HG03175 (cell line): Measurements from ENCODE around the gene NLRP10.

Experiments used
- ATAC-seq: cut with Tn5 transposase; IDR thresholded peaks from one replicate; pipeline ENCODE4 v1.9.1; 2021; ENCODE audit warnings: mild to moderate bottlenecking, moderate library complexity; ENCODE audit not compliant: unreplicated experiment

The NLRP10 gene

DNA sequence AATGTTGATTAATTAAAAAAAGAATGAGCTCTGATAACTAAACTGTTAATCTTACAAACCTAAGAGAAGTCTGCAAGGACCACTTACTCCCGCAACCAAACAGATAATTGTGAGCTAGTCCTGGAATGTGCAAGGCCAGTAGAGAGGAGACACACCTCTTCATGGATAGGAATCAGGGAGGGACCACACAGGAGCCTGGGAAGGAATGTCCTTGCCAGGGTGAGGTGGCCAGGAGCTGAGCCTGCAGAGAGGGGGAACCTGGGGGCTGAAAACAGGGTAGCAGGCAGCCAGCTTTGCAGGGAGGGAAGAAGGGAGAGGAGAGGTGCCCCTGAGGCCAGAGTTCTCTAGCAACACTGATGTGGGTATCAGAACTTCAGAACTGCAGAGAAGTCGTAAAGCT lies 9.4 kb upstream of the NLRP10 start:
- no peak for ATAC-seq

DNA sequence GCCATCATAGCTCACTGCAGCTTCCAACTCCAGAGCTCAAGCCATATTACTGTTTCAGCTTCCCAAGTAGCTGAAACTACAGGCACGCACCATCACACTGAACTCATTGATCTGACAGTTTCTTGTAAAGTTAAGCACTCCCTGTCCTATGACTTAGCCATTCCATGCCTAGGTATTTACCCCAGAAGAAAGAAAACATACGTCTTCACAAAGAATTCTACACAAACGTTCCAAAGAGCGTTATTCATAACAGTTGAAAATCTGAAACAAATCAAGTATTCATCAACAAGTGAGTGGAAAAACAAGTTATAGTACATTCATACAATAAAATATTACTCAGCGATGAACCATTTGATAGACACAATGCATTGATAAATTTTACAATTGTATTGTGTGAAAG lies 7.8 kb upstream of the NLRP10 start:
- ATAC-seq, result no peak

DNA sequence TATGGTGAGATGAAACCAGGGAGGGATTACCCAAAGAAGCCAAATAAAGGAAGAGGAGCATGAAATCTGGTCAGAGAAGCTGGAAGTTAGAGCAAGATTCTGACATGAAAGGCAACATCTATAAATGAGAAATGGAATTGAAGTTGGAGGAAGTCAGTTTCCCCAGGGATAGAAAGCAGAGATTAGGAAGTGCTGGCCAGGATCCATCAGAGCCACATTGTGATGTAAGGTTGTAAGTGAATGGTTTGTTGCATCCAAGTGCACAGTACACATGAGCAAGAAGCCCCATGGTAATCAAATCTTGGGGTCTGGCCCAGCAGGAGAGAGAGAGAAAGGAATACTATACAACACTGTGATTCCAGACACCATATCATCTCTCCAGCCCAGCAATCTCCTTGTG lies 6.6 kb upstream of the NLRP10 start:
- no peak for ATAC-seq

DNA sequence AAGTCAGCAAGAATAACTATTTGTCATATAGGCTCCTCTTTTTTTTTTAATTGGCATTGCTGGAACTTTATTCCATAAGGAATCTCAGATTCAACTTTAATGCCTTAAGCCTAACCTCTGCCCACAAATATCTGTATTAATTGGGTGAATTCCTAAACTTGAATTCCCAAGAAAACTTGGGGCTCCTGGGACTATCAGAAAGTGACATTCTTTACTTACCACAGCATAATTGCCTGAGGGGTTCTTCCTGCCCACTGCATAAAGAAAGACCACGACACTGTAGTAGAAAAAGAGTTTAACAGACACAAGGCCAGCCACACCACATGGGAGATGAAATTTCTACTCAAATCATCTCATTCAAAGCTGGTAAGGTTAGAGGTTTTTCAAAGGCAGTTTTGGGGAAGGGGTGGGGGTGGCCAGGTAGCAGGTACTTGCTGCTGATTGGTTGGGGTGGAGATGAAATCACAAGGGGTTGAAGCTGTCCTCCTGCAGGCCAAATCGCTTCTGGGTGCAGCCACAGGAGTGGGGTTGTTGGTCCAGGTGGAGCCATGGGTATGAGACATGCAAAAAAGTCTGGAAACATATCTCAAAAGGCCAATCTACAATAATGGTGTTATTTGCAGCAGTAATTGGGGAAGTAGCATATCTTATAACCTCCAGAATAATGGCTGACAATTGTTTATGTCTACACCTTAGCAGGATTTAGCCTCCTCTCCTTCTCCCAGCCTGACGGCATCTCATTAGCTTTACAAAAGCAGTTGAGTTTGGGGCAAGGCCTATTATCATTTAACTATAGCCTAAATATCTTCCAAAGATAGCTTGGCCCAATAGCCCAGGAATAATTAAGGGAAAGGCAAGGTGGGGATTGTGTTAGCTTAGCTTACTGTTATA lies 4.8 kb upstream of the NLRP10 start:
- ATAC-seq, result no peak

DNA sequence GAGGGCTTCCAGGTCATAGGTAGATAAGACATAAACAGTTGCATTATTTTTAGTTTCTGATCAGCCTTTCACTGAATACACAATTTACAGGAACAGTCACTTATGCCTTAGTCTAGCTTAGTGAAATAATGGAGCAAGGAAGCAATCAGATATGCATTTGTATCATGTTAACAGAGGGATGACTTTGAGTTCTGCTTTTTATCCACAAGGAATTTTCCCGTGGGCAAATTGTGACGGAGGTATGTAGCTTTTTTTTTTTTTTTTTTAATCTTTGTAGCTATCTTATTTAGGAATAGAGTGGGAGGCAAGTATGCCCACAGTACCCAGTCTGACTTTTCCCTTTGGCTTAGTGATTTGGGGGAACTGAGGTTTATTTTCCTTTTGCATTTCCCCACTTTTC lies 3.4 kb upstream of the NLRP10 start:
- no peak for ATAC-seq

DNA sequence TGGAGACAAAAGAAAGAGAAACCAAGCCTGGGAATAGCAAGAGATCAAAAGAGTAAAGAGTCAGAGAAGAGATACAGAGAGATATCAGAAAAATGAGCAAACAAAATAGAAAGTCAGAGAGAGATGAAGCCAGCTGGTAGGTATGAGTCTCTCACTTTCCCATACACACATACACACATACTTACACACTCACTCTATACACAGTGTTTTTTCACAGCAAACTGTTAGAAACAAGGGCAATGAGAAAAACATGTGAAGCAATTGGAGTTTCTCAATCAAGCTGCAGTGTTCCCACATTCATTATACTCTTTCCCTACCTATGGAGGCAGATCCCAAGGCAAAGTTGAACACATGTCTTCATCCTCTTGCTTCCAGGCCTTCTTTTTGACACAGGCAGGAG lies 2.6 kb upstream of the NLRP10 start:
- ATAC-seq, result no peak

DNA sequence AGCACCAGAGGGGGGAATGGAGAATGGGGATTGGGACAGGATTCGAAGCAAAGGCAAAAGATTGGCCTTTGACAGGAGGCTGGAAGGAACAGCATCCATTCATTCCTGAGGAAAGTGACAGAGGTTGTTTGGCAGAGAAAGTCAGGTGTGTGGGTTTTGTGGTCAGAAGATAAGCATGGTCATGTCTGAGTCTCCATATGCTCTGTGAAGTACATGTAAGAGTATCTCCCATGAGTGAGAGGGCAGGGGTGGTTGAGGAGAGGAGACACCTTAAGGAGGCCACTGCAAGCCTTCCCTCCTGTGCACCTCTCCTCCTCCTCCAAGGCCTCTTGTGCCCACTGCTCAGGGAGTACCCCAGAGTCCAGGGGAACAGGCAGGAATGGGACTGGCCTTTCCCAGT lies 1.9 kb upstream of the NLRP10 start:
- ATAC-seq, result no peak

DNA sequence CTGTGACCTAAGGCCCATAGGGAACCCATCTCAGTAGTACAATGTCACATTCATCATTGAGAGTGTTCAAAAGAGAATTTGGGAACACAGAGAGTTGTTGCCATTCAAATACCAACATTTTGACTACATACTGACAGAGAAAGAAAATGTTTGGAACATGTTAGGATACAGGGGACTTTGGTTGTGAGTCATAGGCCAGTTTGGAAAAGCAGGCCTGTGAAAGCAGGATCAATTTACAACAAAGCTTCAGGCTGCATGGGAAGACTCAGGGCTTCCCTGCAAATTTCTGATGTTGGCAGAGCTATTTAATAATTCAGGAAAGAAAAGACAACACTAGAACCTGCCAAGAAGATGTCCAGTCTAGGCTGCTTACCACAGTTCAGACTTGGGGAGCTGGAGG lies 374 bp downstream of the NLRP10 start:
- no peak for ATAC-seq

DNA sequence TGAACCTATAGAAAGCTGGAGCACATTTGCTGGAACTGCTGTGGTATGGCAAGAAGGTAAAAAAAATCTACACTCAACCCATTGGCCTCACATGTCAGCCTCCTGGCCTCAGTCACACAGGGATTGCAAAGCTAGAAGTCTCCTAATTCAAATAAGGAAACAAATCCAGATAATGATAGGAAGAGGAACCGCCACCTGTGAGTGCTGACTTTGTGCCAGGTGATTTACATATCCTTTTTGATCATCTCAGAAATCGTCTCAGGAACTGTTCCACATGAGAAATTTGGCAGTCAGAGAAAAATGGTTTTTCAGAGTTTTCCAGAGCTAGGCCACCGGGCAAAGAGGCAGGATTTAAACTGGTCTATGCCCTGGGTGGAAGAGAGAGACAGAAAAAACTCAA lies 986 bp downstream of the NLRP10 start:
- ATAC-seq, result no peak

DNA sequence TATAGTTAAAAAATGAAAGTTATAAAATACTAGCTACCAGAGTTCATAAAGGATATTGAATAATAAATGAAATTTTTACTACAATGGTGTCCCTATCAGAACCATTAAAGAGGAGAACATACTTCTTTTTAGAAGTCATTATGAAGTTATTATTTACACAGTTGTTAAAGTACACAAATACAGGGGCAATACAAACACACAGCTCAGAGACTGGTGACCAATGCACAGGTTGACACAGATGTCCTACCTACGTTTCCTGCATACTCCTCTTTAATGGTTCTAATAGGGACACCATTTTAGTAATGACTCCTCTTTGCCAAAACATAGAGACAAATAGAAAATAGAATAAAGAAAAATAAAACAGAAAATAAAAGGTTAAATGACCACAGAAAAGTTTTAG lies 10.1 kb downstream of the NLRP10 start:
- ATAC-seq, result no peak

DNA sequence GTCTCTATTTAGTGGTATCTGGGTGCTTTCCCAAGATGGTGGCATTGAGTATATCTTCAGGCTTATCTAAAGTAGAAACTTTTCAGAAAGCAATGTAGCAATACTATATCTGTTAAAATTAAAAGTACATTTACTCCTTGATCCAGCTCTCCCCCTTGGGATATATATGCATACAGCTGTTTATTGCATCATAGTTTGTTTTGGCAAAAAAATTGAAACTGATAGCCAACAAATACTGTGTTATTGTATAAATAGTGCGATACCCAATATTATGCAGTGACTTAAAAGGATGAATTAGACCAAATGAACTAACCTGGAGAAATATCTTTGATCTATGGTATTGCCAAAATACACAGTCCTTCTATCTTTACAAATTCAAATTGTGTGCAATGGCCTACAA lies 15.3 kb downstream of the NLRP10 start:
- no peak for ATAC-seq

DNA sequence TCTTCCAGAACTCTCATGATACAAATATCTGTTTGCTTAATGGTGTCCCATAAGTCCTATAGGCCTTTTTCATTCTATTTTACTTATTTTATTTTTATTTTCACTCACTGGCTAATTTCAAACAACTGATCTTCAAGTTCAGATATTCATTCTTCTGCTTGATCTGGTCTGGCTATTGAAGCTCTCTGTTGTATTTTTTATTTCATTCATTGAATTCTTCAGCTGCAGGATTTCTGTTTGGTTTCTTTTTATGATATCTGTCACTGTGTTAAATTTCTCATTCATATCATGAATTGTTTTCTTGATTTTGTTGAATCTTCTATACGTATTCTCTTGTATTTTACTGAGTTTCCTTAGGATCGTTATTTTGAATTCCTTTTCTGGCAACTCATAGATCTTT lies 21.1 kb downstream of the NLRP10 start:
- ATAC-seq, result no peak

DNA sequence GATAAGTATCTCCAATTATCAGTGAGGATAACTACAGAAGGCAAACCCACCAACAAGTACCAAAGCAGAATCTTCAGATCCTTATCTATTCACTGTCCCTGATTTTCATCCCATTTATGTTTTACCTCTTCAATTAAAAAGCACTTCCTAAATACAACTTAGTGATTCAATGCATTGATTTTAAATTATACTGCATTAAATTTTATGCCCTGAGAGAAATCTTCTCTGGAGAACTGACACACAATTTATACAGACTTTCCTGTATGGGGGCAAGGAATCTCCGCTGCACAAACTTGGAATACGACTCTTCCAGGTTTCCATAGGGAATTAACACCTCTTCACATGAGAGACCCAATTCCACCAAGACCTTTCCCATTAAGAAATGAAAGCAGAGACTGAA lies 23.6 kb downstream of the NLRP10 start, which contains the start of gene OR10A3:
OR10A3 (minus strand) TSS at position 101 of the 400 bp plus-strand sequence. CDS start 2,188 bp downstream, outside the sequence.
- no peak for ATAC-seq

DNA sequence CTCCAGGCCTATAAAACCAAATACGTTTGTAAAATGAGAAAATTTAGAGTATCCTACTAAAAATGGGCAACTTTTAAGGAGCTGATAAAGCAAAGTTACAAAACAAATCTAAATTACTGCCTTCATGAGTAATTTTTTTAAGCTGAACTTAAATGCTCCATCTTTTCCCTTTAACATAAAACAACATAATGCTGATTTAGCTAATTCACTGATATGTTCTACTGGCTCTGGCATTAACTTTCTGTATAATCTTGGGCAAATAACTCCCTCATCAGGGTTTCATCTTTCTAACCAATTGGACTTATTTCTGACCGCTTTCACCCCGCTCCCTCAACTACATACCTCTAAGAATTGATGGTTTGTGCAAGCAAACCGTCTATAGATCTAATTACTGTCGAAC lies 24.1 kb downstream of the NLRP10 start:
- ATAC-seq, result no peak

DNA sequence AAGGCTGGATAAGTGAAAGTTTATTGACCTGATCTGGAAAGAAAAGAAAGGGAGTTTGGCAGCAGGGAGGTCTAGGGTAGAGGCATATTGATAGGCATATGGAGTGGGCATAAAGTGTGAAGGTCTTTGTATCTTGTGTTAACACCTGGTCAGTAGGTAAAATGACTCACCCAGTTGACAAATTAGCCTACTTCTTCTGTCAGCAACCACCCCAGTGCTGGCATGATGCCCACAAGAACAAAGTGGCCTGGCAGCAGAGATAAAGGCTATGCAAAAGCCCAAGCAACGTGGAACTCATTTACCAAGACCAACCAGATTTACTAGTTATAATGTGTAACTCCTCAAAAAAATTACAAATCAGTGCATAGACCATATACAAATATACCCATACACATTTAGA lies 28.6 kb downstream of the NLRP10 start:
- no peak for ATAC-seq

DNA sequence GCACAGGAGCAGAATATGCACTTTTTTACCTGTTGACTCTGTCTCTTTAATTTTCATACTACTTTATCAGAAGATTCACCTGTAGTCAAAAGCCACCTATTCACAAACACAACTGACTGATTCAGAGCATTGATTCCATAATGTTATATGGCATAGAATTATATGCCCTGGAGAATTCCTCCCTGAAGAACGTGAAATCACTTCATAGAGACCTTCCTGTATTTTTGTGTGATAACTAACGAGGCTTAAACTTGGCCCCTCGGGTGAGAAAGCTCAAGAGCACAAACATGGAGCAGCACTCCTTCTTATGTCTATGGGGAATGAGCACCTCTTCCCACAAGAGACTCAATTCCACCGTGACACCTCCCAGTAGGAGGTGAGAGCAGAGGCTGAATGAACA lies 34.1 kb downstream of the NLRP10 start, which contains the start of gene OR10A6:
OR10A6 (minus strand) TSS at position 101 of the 400 bp plus-strand sequence. CDS start 2,606 bp downstream, outside the sequence.
- no peak for ATAC-seq

DNA sequence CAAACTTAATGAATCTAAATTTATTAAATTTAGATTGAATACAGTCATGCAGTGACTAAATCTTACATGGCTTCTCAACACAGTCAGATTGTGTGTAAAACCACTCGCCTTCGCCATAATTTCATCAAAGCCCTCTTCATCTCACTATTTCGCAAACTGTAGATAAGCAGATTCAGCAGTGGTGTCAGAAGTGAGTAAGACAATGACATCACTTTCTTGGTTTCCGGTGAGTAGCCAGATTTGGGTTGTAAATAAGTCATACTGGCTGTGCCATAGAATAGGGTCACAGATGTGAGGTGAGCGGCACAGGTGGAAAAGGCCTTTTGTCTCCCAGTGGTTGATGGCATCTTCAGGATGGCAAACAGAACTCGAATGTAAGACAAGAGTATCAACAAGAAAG lies 37.6 kb downstream of the NLRP10 start:
- ATAC-seq, result no peak

DNA sequence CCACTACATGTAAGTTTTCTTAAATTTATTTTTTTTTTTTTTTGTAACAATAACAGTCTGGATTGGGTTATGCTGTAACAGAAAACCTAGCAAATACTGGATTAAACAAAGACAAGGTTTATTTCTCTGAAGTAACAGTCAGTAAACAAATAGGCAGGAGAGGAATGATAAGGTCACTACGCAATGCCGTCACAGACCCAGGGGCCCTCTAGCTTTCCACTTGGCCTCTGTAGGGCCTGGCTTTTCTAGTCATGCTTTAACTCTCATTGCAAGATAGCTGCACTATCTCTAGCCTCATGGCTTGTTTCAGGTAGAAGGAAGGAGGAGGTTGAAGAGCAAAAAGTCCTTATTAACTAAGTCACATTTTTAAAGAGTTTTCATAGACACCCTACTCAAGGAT lies 40.7 kb downstream of the NLRP10 start:
- no peak for ATAC-seq

DNA sequence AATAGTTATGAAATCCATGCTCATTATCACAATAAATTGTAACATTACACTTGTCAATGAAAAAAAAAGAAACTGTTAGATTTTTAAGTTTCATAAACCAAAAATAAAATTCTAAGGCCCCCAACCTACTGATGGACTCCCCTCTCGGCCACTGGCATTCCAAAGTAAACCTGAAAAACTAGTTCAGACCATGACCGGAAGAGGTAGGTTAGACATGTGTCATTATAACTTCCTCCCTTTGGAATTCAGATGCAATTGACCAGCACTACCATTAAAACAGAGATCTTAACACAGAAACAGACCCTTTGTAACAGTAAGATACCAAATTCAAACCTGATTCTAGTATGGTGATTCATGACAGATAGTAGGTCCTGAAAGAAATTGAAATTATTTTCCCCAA lies 47.1 kb downstream of the NLRP10 start:
- no peak for ATAC-seq
